AG10803 (cell line): Measurements from ENCODE around the gene PAX5.

Source experiments
- DNase-seq: peaks from one replicate; pipeline ENCODE4 v3.0.0; 2010; ENCODE audit warnings: low read depth
- H3K4me3 ChIP-seq: 2 replicates; pipeline ENCODE4 v1.5.1; 2011; ENCODE audit warnings: mild to moderate bottlenecking, low read length, control low read depth
- TF ChIP-seq, protein P1 (sequence below): conservative IDR thresholded peaks from 2 replicates; pipeline ENCODE4 v1.5.1; 2011; ENCODE audit warnings: mild to moderate bottlenecking, low read length, control low read depth, inconsistent platforms

The PAX5 gene

DNA sequence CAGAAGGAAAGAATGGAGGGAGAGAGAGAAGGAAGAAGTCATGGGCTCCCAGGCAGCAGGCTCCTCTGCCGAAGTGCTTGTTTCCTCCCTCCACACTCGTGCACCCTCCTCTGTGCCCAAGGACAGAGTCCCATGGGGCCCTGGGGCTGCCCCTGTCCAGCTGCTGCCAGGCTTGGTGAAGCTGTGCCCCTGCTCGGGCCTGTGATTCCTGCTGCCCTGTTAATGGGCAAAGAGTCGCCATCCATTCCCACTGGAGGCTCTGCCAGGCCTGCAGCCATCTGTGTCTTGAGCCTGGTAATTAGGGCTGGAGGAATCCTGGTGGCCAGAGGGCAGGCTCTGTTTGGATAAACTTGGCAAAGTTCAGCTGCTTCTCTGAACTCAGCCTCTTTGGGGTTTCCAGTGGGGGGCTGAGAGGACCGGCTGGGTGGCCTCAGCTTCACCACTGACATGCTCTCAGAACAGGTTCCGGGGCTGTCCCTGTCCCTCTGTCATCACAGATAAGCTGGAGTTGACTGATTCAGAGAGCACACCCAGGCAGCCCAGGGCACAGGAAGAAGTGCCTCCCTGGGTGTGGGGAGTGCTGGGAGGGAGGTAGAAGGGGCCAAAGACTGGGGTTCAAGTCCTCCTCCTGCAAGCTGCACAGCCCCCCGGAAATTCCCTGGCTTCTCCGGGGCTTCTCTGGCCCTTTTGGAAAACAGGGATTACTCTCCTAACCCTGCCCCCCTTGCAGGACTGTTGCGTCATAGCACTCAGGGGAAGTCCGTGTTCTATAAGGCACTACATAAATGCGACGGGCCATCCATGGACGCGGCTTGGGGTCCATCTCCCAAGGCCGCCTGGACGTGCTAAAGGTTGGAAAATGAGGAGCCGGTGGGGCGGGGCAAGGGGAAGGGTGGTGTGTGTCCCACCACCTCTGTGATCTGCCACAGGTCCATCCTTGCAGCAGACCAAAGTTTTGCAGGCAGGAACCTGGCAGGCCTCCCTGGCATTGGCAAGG lies 154.8 kb downstream of the PAX5 start:
- DNase-seq = no peak
- TF ChIP-seq, protein P1, sequence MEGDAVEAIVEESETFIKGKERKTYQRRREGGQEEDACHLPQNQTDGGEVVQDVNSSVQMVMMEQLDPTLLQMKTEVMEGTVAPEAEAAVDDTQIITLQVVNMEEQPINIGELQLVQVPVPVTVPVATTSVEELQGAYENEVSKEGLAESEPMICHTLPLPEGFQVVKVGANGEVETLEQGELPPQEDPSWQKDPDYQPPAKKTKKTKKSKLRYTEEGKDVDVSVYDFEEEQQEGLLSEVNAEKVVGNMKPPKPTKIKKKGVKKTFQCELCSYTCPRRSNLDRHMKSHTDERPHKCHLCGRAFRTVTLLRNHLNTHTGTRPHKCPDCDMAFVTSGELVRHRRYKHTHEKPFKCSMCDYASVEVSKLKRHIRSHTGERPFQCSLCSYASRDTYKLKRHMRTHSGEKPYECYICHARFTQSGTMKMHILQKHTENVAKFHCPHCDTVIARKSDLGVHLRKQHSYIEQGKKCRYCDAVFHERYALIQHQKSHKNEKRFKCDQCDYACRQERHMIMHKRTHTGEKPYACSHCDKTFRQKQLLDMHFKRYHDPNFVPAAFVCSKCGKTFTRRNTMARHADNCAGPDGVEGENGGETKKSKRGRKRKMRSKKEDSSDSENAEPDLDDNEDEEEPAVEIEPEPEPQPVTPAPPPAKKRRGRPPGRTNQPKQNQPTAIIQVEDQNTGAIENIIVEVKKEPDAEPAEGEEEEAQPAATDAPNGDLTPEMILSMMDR = no peak
- H3K4me3 ChIP-seq = no peak overlapping the region

- no peak overlapping the region for H3K4me3 ChIP-seq
- DNase-seq = no peak
- TF ChIP-seq, protein P1 = no peak
These were observed 156.8 kb downstream of the PAX5 start for GRCh38 chr9:36877239-36877638.

DNA sequence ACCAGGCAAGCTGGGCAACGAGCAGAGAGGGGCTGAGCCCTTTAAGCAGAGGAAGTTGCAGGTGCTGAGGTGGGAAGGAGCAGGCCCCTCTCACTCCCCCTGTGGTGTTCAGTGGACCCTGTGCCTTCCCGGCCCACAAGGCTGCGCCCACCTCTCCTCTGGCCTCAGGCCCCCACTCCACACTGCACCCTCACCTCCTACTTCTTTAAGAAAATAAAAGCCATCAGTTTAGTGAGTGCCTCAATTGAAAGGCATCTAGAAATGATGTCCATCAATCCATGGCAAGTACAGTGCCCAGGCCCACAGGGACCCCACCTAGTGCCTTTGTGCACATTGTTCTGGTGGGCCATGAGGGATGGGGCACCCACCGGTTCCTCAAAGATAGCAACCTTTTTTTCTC lies 158.0 kb downstream of the PAX5 start:
- TF ChIP-seq, protein P1 = no peak
- H3K4me3 ChIP-seq = no peak overlapping the region
- DNase-seq = no peak

GRCh38 chr9:36874921-36875320 lies 159.1 kb downstream of the PAX5 start:
- H3K4me3 ChIP-seq = no peak overlapping the region
- peak; percentile 15 for DNase-seq
- TF ChIP-seq, protein P1 = no peak

GRCh38 chr9:36874261-36874660 lies 159.8 kb downstream of the PAX5 start:
- no peak for DNase-seq
- TF ChIP-seq, protein P1 = no peak
- no peak overlapping the region for H3K4me3 ChIP-seq

- TF ChIP-seq, protein P1 = peak; percentile 93
- no peak overlapping the region for H3K4me3 ChIP-seq
- peak; percentile 47 for DNase-seq
These were observed 160.7 kb downstream of the PAX5 start for GRCh38 chr9:36873247-36873875.
